Keratinocyte (primary cell): ENCODE results near the gene PLA2G2D.

Experiments
- EZH2 ChIP-seq: IDR thresholded peaks from one replicate; pipeline ENCODE4 v1.6.1; 2012; ENCODE audit warnings: inconsistent platforms, mild to moderate bottlenecking, low read length, moderate library complexity
- TF ChIP-seq, protein P1 (sequence below), 3 experiments: IDR thresholded peaks in 1 of 3; conservative IDR thresholded peaks in 1 of 3; optimal IDR thresholded peaks in 1 of 3; 2 replicates in 2 of 3; 3 replicates in 1 of 3; pipeline versions ENCODE3 to v1.5.1; 2011; ENCODE audit warnings: low read length in 3 of 3, mild to moderate bottlenecking in 3 of 3, moderate library complexity in 2 of 3, control low read depth in 1 of 3, inconsistent platforms in 1 of 3; ENCODE audit not compliant: insufficient read depth in 2 of 3; ENCODE audit errors: extremely low read depth in 1 of 3

GRCh38 chr1:20142001-20142710, 22.8 kb upstream of the PLA2G2D start:
- TF ChIP-seq, protein P1, sequence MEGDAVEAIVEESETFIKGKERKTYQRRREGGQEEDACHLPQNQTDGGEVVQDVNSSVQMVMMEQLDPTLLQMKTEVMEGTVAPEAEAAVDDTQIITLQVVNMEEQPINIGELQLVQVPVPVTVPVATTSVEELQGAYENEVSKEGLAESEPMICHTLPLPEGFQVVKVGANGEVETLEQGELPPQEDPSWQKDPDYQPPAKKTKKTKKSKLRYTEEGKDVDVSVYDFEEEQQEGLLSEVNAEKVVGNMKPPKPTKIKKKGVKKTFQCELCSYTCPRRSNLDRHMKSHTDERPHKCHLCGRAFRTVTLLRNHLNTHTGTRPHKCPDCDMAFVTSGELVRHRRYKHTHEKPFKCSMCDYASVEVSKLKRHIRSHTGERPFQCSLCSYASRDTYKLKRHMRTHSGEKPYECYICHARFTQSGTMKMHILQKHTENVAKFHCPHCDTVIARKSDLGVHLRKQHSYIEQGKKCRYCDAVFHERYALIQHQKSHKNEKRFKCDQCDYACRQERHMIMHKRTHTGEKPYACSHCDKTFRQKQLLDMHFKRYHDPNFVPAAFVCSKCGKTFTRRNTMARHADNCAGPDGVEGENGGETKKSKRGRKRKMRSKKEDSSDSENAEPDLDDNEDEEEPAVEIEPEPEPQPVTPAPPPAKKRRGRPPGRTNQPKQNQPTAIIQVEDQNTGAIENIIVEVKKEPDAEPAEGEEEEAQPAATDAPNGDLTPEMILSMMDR (optimal IDR thresholded peaks at IDR 0.05 in 1 of 3, IDR thresholded peaks at IDR 0.05 in 1 of 3, conservative IDR thresholded peaks at IDR 0.05 in 1 of 3; ENCODE audit: extremely low read depth in 1 of 3, insufficient read depth in 2 of 3, low read length in 3 of 3): no peak
- TF ChIP-seq EZH2: no peak
